IPS-15b (cell line): ENCODE results near the gene MAGI2.

Experiments
- H3K27me3 ChIP-seq: one replicate; pipeline ENCODE4 v1.6.1; 2013; ENCODE audit warnings: low read length; ENCODE audit not compliant: control insufficient read depth, insufficient read depth
- H3K36me3 ChIP-seq: one replicate; pipeline ENCODE4 v1.6.1; 2013; ENCODE audit warnings: low read length; ENCODE audit not compliant: control insufficient read depth, insufficient read depth
- H3K4me1 ChIP-seq: one replicate; pipeline ENCODE4 v1.6.1; 2013; ENCODE audit warnings: mild to moderate bottlenecking, low read length; ENCODE audit not compliant: control insufficient read depth, insufficient read depth
- H3K4me3 ChIP-seq: one replicate; pipeline ENCODE4 v1.5.1; 2013; ENCODE audit warnings: low read depth, low read length
- H3K9ac ChIP-seq: one replicate; pipeline ENCODE4 v1.6.1; 2013; ENCODE audit warnings: low read depth, mild to moderate bottlenecking, low read length
- H3K9me3 ChIP-seq: one replicate; pipeline ENCODE4 v1.6.1; 2013; ENCODE audit warnings: mild to moderate bottlenecking, low read length; ENCODE audit not compliant: control insufficient read depth, insufficient read depth

The MAGI2 gene

DNA sequence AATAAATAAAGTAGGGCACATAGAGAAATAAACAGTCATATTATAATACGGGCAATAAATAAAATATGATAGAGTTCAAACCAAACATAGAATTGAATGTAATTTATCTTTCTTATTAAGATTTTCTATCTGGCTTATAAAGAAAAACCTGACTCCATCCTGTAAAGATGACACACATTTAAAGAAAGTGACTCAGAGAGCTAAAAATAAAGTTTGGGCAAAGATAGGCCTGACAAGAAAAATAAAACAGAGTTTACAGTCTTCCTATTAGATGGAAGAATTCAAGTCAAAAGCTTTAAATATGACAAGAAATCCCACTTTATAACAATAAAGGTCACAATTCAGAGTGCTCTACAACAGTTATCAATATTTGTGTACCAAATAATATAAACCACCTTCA, 1074.3 kb downstream of the MAGI2 start:
- H3K4me3 ChIP-seq = no peak overlapping the region
- H3K27me3 ChIP-seq = no peaks in the 10 kb centered on the region
- no peak overlapping the region for H3K9ac ChIP-seq

DNA sequence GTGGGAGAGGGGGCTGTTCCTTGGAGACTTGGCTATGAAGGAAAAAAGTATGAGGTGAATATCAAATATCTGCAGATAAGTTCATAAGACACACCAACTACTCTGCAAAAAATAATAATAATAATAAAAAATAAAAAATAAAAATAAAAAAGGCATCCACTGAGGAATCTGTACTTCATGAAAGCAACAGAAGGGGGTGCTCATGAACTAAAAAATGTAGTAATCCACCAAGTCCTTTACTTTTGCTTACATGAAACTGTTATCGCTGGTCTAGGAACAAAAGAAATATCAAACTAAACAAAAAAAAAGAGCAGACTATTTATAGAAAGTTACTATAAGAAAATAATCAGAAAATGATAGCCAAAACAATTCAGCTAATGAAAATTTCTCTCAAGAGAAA, 1075.9 kb downstream of the MAGI2 start:
- Histone ChIP-seq H3K36me3 (no peaks in the 10 kb centered on the region), H3K9me3 (no peaks in the 10 kb centered on the region), H3K27me3 (no peaks in the 10 kb centered on the region), H3K4me1 (no peaks in the 10 kb centered on the region), H3K4me3 (no peak overlapping the region), H3K9ac (no peak overlapping the region)

More for the DNA sequence above, 1074.3 kb downstream of the MAGI2 start:
- H3K36me3 ChIP-seq = no peaks in the 10 kb centered on the region
- no peaks in the 10 kb centered on the region for H3K9me3 ChIP-seq
- no peaks in the 10 kb centered on the region for H3K4me1 ChIP-seq

DNA sequence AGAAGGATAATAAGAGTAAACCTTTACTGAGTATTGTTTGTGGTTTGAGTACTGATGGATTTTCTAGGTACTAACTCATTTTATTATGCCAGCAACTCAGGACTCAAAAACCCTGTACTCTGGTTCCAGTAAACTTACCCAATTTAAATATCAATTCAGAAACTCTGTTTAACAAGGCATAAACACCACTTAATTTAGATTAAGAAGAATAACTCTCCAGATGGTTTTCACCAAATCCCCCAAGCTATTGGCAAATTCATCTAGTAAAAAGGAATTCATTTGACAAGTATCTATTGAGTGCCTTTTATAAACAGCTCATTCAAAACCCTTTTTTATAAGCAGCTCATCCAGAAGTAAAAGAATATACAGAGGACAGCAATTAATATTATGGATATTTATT, 1082.5 kb downstream of the MAGI2 start:
- no peaks in the 10 kb centered on the region for H3K27me3 ChIP-seq
- H3K36me3 ChIP-seq = no peaks in the 10 kb centered on the region
- no peaks in the 10 kb centered on the region for H3K4me1 ChIP-seq
- H3K9ac ChIP-seq = no peak overlapping the region
- no peak overlapping the region for H3K4me3 ChIP-seq
- no peaks in the 10 kb centered on the region for H3K9me3 ChIP-seq

DNA sequence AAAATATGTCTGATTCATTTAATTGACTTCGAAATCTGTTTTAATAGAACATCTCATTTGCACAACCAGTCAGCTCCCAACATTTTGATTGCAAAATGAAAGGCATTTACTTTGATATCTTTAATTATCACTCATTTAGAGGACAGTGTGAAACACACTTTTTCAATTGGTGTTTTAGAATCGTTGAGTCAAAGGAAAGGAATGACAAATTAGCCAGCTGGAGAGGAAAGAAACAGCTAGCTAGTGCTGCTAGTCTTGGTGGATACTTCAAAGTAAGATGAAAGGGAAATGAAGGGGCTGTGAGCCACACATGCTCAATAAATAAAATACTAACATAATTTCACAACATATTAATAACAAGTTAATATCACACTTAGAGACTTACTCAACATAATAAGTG, 1084.7 kb downstream of the MAGI2 start:
- no peaks in the 10 kb centered on the region for H3K4me1 ChIP-seq
- H3K9ac ChIP-seq = no peak overlapping the region
- H3K4me3 ChIP-seq = no peak overlapping the region
- no peaks in the 10 kb centered on the region for H3K27me3 ChIP-seq
- H3K36me3 ChIP-seq = no peaks in the 10 kb centered on the region
- no peaks in the 10 kb centered on the region for H3K9me3 ChIP-seq

DNA sequence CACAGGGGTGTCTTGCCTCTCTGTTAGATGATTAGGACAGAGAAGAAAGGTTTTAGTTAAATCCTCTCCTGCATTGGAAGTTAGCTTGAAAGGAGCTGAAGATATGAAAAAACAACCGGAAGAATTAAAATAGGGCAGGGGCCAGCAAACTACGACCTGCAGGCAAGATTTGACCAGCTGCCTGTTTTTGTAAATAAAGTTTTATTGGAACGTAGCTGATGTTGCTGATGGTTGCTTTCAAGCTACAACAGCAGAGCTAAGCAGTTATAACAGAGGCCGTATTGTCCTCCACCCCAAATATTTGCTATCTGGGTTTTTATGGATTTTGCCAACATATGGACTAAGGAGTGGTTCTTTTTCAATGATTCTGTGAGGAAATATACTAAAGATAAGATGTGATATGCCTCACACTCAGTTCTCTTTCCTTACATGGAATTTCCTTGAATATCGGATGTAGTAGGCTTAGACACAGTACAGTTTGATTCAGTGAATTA, 1086.1 kb downstream of the MAGI2 start:
- Histone ChIP-seq H3K9me3 (no peaks in the 10 kb centered on the region), H3K27me3 (no peaks in the 10 kb centered on the region), H3K4me3 (no peak overlapping the region), H3K9ac (no peak overlapping the region), H3K36me3 (no peaks in the 10 kb centered on the region), H3K4me1 (no peaks in the 10 kb centered on the region)

DNA sequence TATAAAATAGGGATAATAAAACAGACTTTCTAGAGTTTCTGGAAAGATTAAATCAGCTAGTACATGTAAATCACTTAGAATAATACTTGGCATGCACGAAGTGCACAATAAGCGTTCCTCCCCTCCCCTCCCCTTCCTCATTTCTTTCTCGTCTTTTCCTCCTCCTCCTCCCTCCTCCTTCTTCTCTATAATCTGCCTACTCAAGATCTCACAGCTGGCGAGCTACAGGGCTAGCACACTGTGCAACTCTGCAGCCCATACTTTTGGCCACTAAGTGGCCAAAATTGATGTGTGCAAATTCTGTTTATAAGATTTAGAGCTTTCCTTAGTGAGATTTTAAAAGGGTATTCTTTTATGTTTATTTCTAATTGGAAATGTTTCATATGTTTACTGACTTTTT, 1089.6 kb downstream of the MAGI2 start:
- Histone ChIP-seq H3K4me3 (no peak overlapping the region), H3K4me1 (no peaks in the 10 kb centered on the region), H3K36me3 (no peaks in the 10 kb centered on the region), H3K9ac (no peak overlapping the region), H3K9me3 (no peaks in the 10 kb centered on the region), H3K27me3 (no peaks in the 10 kb centered on the region)

DNA sequence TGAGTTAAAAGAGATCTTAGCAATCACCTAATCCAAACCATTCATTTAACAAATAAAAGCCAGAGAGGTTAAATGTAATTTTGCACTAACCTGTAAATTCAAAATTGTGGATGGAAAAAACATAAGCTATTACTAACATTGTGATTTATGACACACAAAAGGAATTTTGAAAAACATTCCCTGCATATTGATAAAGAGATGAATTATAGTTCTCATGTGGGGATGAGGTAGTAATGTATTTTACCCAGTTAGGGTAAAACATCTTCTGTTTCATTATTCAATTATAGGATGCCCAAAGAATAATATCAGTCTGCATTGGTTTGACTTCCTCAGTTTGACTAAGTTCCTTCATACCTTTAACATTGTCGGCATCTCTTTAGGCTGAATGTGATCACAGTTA, 1093.6 kb downstream of the MAGI2 start:
- Histone ChIP-seq H3K4me1 (no peaks in the 10 kb centered on the region), H3K9me3 (no peaks in the 10 kb centered on the region), H3K9ac (no peak overlapping the region), H3K36me3 (no peaks in the 10 kb centered on the region), H3K4me3 (no peak overlapping the region), H3K27me3 (no peaks in the 10 kb centered on the region)

DNA sequence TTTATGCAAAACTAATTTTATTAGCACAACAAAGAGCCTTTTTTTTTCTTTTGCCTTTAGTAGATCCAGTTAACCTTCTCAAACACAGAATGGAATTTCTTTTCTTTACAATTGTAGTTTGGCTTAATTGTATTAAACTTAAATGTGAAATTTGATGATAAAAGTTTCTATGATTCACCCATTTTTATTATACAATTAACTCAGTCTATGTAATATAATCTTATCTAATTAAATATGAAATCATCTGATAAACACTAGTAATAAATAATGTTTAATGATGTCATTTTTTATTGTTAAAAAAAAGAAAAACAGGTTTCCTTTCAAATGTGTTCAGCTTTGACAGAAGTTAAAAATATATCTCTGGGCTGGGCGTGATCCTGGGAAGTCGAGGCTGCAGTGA, 1095.8 kb downstream of the MAGI2 start:
- no peak overlapping the region for H3K4me3 ChIP-seq
- H3K9ac ChIP-seq = no peak overlapping the region
- H3K9me3 ChIP-seq = no peaks in the 10 kb centered on the region
- no peaks in the 10 kb centered on the region for H3K36me3 ChIP-seq
- H3K27me3 ChIP-seq = no peaks in the 10 kb centered on the region
- H3K4me1 ChIP-seq = no peaks in the 10 kb centered on the region

DNA sequence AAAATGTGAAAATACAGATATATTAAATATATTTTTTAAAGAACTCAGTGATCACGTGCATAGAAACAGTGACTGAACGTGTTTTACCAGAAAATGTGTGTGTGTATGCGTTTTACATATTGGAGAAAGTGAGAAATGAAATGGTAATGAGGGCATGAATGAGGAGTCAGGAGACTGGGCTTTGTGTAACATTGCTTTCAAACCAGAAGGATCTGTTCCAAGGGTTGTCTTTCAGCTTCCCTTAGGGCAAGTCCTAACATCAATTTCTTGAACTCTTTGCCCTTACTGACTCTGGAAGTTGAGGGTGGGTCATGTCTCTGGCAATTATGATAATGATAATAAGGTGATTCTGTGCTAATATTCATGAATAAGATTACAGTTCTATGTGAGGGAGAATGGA, 1097.6 kb downstream of the MAGI2 start:
- H3K9ac ChIP-seq = no peak overlapping the region
- no peaks in the 10 kb centered on the region for H3K36me3 ChIP-seq
- H3K4me3 ChIP-seq = no peak overlapping the region

DNA sequence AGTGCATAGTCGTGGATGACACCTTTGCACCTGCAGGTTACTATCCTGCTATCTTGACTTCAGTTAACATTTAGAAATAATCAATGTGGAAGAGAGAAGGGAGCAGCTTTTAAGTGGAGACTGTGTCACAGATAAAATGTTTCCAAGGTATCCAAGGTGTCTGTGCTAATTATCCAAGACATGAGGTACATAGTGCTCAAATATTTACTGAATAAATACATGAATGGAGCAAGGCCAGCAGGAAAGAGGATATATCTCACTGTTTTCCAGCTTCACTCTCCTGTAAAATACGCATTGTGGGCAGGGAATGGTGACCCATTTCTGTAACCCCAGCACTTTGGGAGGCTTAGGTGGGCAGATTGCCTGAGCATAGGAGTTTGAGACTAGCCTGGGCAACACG, 1102.5 kb downstream of the MAGI2 start:
- H3K4me1 ChIP-seq = peaks cover 2% of the 10 kb centered on the region
- no peaks in the 10 kb centered on the region for H3K9me3 ChIP-seq

More for the DNA sequence above, 1097.6 kb downstream of the MAGI2 start:
- no peaks in the 10 kb centered on the region for H3K27me3 ChIP-seq
- no peaks in the 10 kb centered on the region for H3K9me3 ChIP-seq
- peaks cover 2% of the 10 kb centered on the region for H3K4me1 ChIP-seq

DNA sequence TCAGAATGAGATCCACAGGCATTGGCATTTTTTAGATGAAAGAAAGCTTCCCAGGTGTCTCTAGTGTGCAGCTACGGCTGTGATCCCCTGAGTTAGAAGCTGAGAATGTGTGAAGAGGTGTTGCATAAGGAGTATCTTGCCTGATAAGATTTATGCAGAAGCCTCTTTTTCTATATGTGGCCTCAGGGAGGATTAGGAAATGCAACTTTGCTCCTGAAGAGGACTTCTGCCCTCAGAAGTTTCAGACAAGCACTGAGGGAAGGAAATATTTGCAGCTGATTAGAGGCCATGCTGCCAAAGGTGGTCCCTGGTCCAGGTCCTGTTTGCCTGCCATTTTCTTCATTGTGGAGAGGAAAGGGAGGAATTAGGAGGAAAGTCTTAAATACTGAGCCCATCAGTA, 1103.1 kb downstream of the MAGI2 start:
- no peaks in the 10 kb centered on the region for H3K36me3 ChIP-seq
- H3K4me1 ChIP-seq = peaks cover 2% of the 10 kb centered on the region
- H3K9ac ChIP-seq = no peak overlapping the region
- no peak overlapping the region for H3K4me3 ChIP-seq
- no peaks in the 10 kb centered on the region for H3K9me3 ChIP-seq
- no peaks in the 10 kb centered on the region for H3K27me3 ChIP-seq

More for the DNA sequence above, 1102.5 kb downstream of the MAGI2 start:
- Histone ChIP-seq H3K9ac (no peak overlapping the region), H3K27me3 (no peaks in the 10 kb centered on the region), H3K4me3 (no peak overlapping the region), H3K36me3 (no peaks in the 10 kb centered on the region)

DNA sequence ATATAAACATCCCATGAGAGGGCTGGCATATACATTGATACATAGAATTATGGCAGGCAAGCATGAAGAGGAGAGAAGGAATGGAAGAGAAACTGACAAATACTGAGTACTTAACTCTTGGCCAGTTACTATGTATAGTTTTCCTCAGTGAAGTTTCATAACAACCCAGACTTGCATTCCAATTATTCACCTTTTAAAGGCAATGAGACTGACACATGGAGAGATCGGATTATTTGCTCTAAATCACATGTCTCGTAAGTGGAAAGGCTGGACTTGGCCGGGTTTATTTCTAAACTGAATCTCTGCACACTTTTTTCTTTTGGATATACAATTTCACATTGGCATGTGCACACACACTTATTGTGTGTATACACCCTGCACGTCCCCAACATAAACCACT, 1106.6 kb downstream of the MAGI2 start:
- H3K4me3 ChIP-seq = no peak overlapping the region

DNA sequence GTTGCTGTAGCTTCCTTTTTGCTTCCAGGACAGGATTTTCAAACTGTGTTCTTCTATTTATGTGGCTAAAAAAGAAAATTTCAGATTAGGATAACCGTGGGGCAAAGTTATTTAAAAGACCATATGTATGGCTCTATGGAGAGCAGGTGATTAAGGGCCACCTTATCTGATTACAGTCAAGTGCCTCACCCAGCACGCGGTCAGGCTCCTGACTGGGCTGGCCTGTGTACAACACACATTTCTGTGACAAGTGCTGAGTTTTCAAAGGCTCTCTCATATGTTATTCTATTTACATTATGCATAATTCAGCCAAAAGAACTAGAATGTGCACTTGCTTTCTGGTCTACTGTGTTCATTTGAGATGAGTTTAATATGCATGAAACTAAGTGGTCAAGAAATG, 1107.5 kb downstream of the MAGI2 start:
- no peaks in the 10 kb centered on the region for H3K4me1 ChIP-seq
- H3K9me3 ChIP-seq = no peaks in the 10 kb centered on the region
- H3K27me3 ChIP-seq = no peaks in the 10 kb centered on the region
- H3K4me3 ChIP-seq = no peak overlapping the region
- H3K36me3 ChIP-seq = no peaks in the 10 kb centered on the region
- H3K9ac ChIP-seq = no peak overlapping the region

More for the DNA sequence above, 1106.6 kb downstream of the MAGI2 start:
- no peaks in the 10 kb centered on the region for H3K36me3 ChIP-seq
- no peaks in the 10 kb centered on the region for H3K27me3 ChIP-seq
- H3K4me1 ChIP-seq = no peaks in the 10 kb centered on the region
- no peak overlapping the region for H3K9ac ChIP-seq
- H3K9me3 ChIP-seq = no peaks in the 10 kb centered on the region
